ENCODE results near the gene TARS2.

GRCh38 chr1:150512846-150513245 lies 25.6 kb downstream of the TARS2 start:
- TF ChIP-seq, protein P1, sequence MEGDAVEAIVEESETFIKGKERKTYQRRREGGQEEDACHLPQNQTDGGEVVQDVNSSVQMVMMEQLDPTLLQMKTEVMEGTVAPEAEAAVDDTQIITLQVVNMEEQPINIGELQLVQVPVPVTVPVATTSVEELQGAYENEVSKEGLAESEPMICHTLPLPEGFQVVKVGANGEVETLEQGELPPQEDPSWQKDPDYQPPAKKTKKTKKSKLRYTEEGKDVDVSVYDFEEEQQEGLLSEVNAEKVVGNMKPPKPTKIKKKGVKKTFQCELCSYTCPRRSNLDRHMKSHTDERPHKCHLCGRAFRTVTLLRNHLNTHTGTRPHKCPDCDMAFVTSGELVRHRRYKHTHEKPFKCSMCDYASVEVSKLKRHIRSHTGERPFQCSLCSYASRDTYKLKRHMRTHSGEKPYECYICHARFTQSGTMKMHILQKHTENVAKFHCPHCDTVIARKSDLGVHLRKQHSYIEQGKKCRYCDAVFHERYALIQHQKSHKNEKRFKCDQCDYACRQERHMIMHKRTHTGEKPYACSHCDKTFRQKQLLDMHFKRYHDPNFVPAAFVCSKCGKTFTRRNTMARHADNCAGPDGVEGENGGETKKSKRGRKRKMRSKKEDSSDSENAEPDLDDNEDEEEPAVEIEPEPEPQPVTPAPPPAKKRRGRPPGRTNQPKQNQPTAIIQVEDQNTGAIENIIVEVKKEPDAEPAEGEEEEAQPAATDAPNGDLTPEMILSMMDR (IDR thresholded peaks at IDR 0.05): no peak
- no peak for TF ChIP-seq POLR2A (IDR thresholded peaks at IDR 0.05)
